Measurements from ENCODE around the gene IRGQ. TPM values are rescaled to one million over a fixed set of nuclear protein-coding genes. Genes with fewer than 3 reads are reported as not detected.

The IRGQ gene
- total and polyA plus RNA-seq, 2 donors (not counting 3 experiments of a cell fraction or from before 2014, with no cell fraction given), result 15.8 to 33.2 TPM

- no peak for FAIRE-seq
- intact Hi-C loops (cut with micrococcal nuclease), result no loop called here
Measured at GRCh38 chr19:43540381-43540780, 55.6 kb downstream of the IRGQ start.

More at GRCh38 chr19:43540381-43540780, 55.6 kb downstream of the IRGQ start:
- dilution Hi-C loops (cut with MboI; ENCODE audit: extremely low pct_ligation_motif_present, low sequenced_read_pairs), result no loop called here
- Histone ChIP-seq H3K9ac (replicated peaks; ENCODE audit: extremely low read depth, insufficient read depth, low read length) (no peak overlapping the region), H3K9me1 (replicated peaks; ENCODE audit: control insufficient read depth, extremely low read depth, insufficient read depth, low read length) (no peaks in the 10 kb centered on the region), H3K27me3 (ENCODE audit: control insufficient read depth in 2 of 2, insufficient read depth in 2 of 2, low read length in 2 of 2) (no peaks in the 10 kb centered on the region), H3K36me3 (ENCODE audit: control insufficient read depth in 2 of 2, extremely low read depth in 1 of 2, insufficient read depth in 2 of 2, low read length in 2 of 2) (peaks cover 5 to 23% of the 10 kb centered on the region in 2 experiments), H3K9me3 (replicated peaks; ENCODE audit: control insufficient read depth, insufficient read depth, low read length) (no peaks in the 10 kb centered on the region), H3K27ac (ENCODE audit: insufficient read depth, low read depth, low read length) (no peak overlapping the region), H3K4me2 (ENCODE audit: insufficient read depth, low read length) (no peak overlapping the region), H3K4me3 (replicated peaks in 1 of 3; ENCODE audit: insufficient read depth in 1 of 3, low read depth in 1 of 3, low read length in 3 of 3) (no peak overlapping the region), H4K20me1 (replicated peaks; ENCODE audit: control insufficient read depth, extremely low read depth, insufficient read depth, low read length) (no peaks in the 10 kb centered on the region), H3K79me2 (ENCODE audit: control insufficient read depth, insufficient read depth, low read length) (no peaks in the 10 kb centered on the region), H3K4me1 (ENCODE audit: control insufficient read depth, extremely low read depth, insufficient read depth, low read length) (no peaks in the 10 kb centered on the region), H2AFZ (ENCODE audit: low read depth, low read length) (no peak overlapping the region)
- ChIA-PET POLR2A (no interaction called here), CTCF (no interaction called here)
- no peak for TF ChIP-seq GATA2 (IDR thresholded peaks at IDR 0.05; ENCODE audit: insufficient read depth, insufficient read length, low read depth, low read length)
- TF ChIP-seq FOS (IDR thresholded peaks at IDR 0.05; ENCODE audit: borderline replicate concordance, insufficient read depth, low read length), result no peak
- TF ChIP-seq POLR2A (IDR thresholded peaks at IDR 0.05; ENCODE audit: low read depth, low read length), result no peak
- no peak for TF ChIP-seq POLR2AphosphoS5 (IDR thresholded peaks at IDR 0.05; ENCODE audit: insufficient read depth, low read depth, low read length)
- no peak for TF ChIP-seq CTCF (IDR thresholded peaks at IDR 0.05; ENCODE audit: extremely low read depth in 1 of 2, insufficient read depth in 1 of 2, low read depth in 1 of 2, low read length in 2 of 2)
- no peak for TF ChIP-seq EZH2 (IDR thresholded peaks at IDR 0.05; ENCODE audit: borderline replicate concordance, low read depth, low read length, severe bottlenecking)
- no peak for TF ChIP-seq MAX (IDR thresholded peaks at IDR 0.05; ENCODE audit: insufficient read depth, insufficient read length)
- no TSS peak for BruUV-seq (replicated peaks)
- DNase-seq (ENCODE audit: low read depth, low spot score), result no peak
